ENCODE measurements around the gene POLR3F. TPM values are rescaled to one million over a fixed set of nuclear protein-coding genes. Genes with fewer than 3 reads are reported as not detected.

POLR3F gene
- total and polyA plus RNA-seq, 9 of the 15 experiments (the other 6 are each of a cell fraction or from before 2014, with no cell fraction given), result 7.0 to 15.0 (median 9.6) TPM

GRCh38 chr20:18496740-18497592 is 29.8 kb downstream of the POLR3F start, which contains the start of gene RBBP9 (continued):
- TF ChIP-seq ZNF592 (IDR thresholded peaks at IDR 0.05) (no peak), CREB3L1 (IDR thresholded peaks at IDR 0.05; ENCODE audit: borderline replicate concordance, low read depth) (peak; percentile 54; the same call in 1 of the 2 replicates), ZNF609 (CRISPR knock-in tag; IDR thresholded peaks at IDR 0.05; ENCODE audit: borderline replicate concordance) (no peak), ZNF318 (IDR thresholded peaks at IDR 0.05; ENCODE audit: borderline replicate concordance in 1 of 2, low read depth in 1 of 2) (no peak)
